Epithelial cell of esophagus (primary cell): ENCODE measurements around the gene RPS27L.

Experiments
- DNase-seq: peaks from one replicate; pipeline ENCODE4 v3.0.0; 2010; ENCODE audit warnings: low read depth
- H3K4me3 ChIP-seq: 2 replicates; pipeline ENCODE4 v1.5.1; 2011; ENCODE audit warnings: mild to moderate bottlenecking, low read length, control low read depth
- CTCF ChIP-seq: IDR thresholded peaks from 2 replicates; pipeline ENCODE4 v1.5.1; 2011; ENCODE audit warnings: low read depth, mild to moderate bottlenecking, low read length, control low read depth, inconsistent platforms; ENCODE audit not compliant: insufficient read depth; ENCODE audit errors: missing control alignments

The RPS27L gene

GRCh38 chr15:63198371-63199250 lies 41.3 kb upstream of the RPS27L start:
- TF ChIP-seq CTCF, result no peak
- DNase-seq, result no peak
- no peak overlapping the region for H3K4me3 ChIP-seq

GRCh38 chr15:63197626-63198025 lies 40.3 kb upstream of the RPS27L start:
- no peak overlapping the region for H3K4me3 ChIP-seq
- DNase-seq, result no peak
- no peak for TF ChIP-seq CTCF

GRCh38 chr15:63196842-63197241 lies 39.6 kb upstream of the RPS27L start:
- H3K4me3 ChIP-seq, result no peak overlapping the region
- DNase-seq, result no peak
- TF ChIP-seq CTCF, result no peak

GRCh38 chr15:63195569-63196015 lies 38.3 kb upstream of the RPS27L start:
- DNase-seq, result no peak
- no peak for TF ChIP-seq CTCF
- H3K4me3 ChIP-seq, result no peak overlapping the region

GRCh38 chr15:63194880-63195568 lies 37.7 kb upstream of the RPS27L start:
- H3K4me3 ChIP-seq, result no peak overlapping the region
- no peak for DNase-seq
- TF ChIP-seq CTCF, result no peak

- no peak overlapping the region for H3K4me3 ChIP-seq
- TF ChIP-seq CTCF, result no peak
- no peak for DNase-seq
These were observed 37.0 kb upstream of the RPS27L start for GRCh38 chr15:63194302-63194701.
